HEK293 (cell line): ENCODE measurements around the gene LAMB1.

Source experiments
- CTCF ChIA-PET: fragments of 350-600 bp; formaldehyde crosslinking; extraction: SDS; loops from one replicate; lab custom pipeline; 2021; ENCODE audit warnings: antibody characterized with exemption; lab: Yijun Ruan, JAX
- POLR2A ChIA-PET: fragments of 300-600 bp; formaldehyde crosslinking; extraction: SDS; loops from one replicate; lab custom pipeline; 2020; ENCODE audit warnings: antibody characterized with exemption, inconsistent platforms; lab: Yijun Ruan, JAX
- H3K27ac ChIP-seq: fragments of 200-500 bp; sonication (Bioruptor generic); 2 replicates; pipeline ENCODE4 v1.5.1; 2014; ENCODE audit warnings: low read depth, low read length, control low read depth, inconsistent platforms; ENCODE audit errors: extremely low read depth
- H3K36me3 ChIP-seq, 2 experiments: fragments of 200-500 bp in 1 of 2; sonication (Bioruptor generic) in 1 of 2; 1 replicate in 1 of 2; 2 replicates in 1 of 2; pipeline ENCODE4 v1.5.1; 2014 to 2017; ENCODE audit warnings: inconsistent platforms in 2 of 2, low read length in 2 of 2; ENCODE audit not compliant: control insufficient read depth in 2 of 2, insufficient read depth in 1 of 2
- H3K4me1 ChIP-seq: fragments of 200-500 bp; sonication (Bioruptor generic); 2 replicates; pipeline ENCODE4 v1.5.1; 2014; ENCODE audit warnings: mild to moderate bottlenecking, low read length, inconsistent platforms; ENCODE audit not compliant: control insufficient read depth, insufficient read depth
- H3K4me3 ChIP-seq: 2 replicates; pipeline ENCODE4 v1.5.1; 2011; ENCODE audit warnings: low read depth, mild to moderate bottlenecking, control low read depth, low read length, moderate library complexity
- H3K9me3 ChIP-seq: fragments of 200-500 bp; sonication (Bioruptor generic); 2 replicates; pipeline ENCODE4 v1.5.1; 2014; ENCODE audit warnings: low read depth, low read length, inconsistent platforms; ENCODE audit not compliant: control insufficient read depth, insufficient read depth
- REPIN1 ChIP-seq: fragments of 450-650 bp; formaldehyde crosslinking; IDR thresholded peaks from 2 replicates; pipeline ENCODE4 v1.5.1; 2017; ENCODE audit warnings: missing biosample characterization, missing genetic modification characterization, low read depth
- TSHZ1 ChIP-seq: fragments of 450-650 bp; formaldehyde crosslinking; IDR thresholded peaks from 2 replicates; pipeline ENCODE4 v1.5.1; 2016; ENCODE audit warnings: missing biosample characterization, missing genetic modification characterization, borderline replicate concordance
- ZEB2 ChIP-seq: fragments of 450-650 bp; formaldehyde crosslinking; IDR thresholded peaks from 2 replicates; pipeline ENCODE4 v1.5.1; 2016; ENCODE audit warnings: missing biosample characterization, missing genetic modification characterization
- ZNF112 ChIP-seq: fragments of 450-650 bp; formaldehyde crosslinking; IDR thresholded peaks from 2 replicates; pipeline ENCODE4 v1.5.0; 2017; ENCODE audit warnings: missing biosample characterization, missing genetic modification characterization
- ZNF140 ChIP-seq: fragments of 450-650 bp; formaldehyde crosslinking; IDR thresholded peaks from 2 replicates; pipeline ENCODE4 v1.5.1; 2016; ENCODE audit warnings: missing biosample characterization, missing genetic modification characterization
- ZNF146 ChIP-seq: fragments of 450-650 bp; formaldehyde crosslinking; IDR thresholded peaks from 2 replicates; pipeline ENCODE4 v1.5.1; 2016; ENCODE audit warnings: missing biosample characterization, missing genetic modification characterization
- ZNF169 ChIP-seq: fragments of 450-650 bp; formaldehyde crosslinking; IDR thresholded peaks from 2 replicates; pipeline ENCODE4 v1.5.1; 2016; ENCODE audit warnings: missing biosample characterization, missing genetic modification characterization
- ZNF2 ChIP-seq: fragments of 450-650 bp; formaldehyde crosslinking; IDR thresholded peaks from 2 replicates; pipeline ENCODE4 v1.5.1; 2016; ENCODE audit warnings: missing biosample characterization, missing genetic modification characterization
- ZNF211 ChIP-seq: fragments of 450-650 bp; formaldehyde crosslinking; IDR thresholded peaks from 2 replicates; pipeline ENCODE4 v1.5.1; 2016; ENCODE audit warnings: low read depth, missing biosample characterization, missing genetic modification characterization
- ZNF335 ChIP-seq: fragments of 450-650 bp; formaldehyde crosslinking; conservative IDR thresholded peaks from 2 replicates; pipeline ENCODE4 v1.5.1; 2016; ENCODE audit warnings: missing biosample characterization, missing genetic modification characterization
- ZNF341 ChIP-seq: fragments of 450-650 bp; formaldehyde crosslinking; IDR thresholded peaks from 2 replicates; pipeline ENCODE4; 2016; ENCODE audit warnings: low read depth, missing biosample characterization, missing genetic modification characterization
- ZNF530 ChIP-seq: fragments of 450-650 bp; formaldehyde crosslinking; IDR thresholded peaks from 2 replicates; pipeline ENCODE4 v1.5.1; 2016; ENCODE audit warnings: low read depth, missing biosample characterization, missing genetic modification characterization
- ZNF664 ChIP-seq: fragments of 450-650 bp; formaldehyde crosslinking; IDR thresholded peaks from 2 replicates; pipeline ENCODE4 v1.5.1; 2016; ENCODE audit warnings: missing biosample characterization, missing genetic modification characterization
- ZSCAN23 ChIP-seq: fragments of 450-650 bp; formaldehyde crosslinking; IDR thresholded peaks from 2 replicates; pipeline ENCODE4 v1.5.1; 2016; ENCODE audit warnings: missing biosample characterization, missing genetic modification characterization
- TF ChIP-seq, protein P1 (sequence below): fragments of 450-650 bp; IDR thresholded peaks from 2 replicates; pipeline ENCODE4 v1.5.1; 2018; ENCODE audit warnings: missing biosample characterization, mild to moderate bottlenecking, missing genetic modification characterization
- TF ChIP-seq, protein P2 (sequence below): sonication (generic); formaldehyde crosslinking; IDR thresholded peaks from 2 replicates; pipeline ENCODE4 v1.8.1; 2022; ENCODE audit warnings: mild to moderate bottlenecking, moderate library complexity, missing genetic modification reagents
- TF ChIP-seq, protein P3 (sequence below): fragments of 450-650 bp; formaldehyde crosslinking; IDR thresholded peaks from 2 replicates; pipeline ENCODE4 v1.5.1; 2016; ENCODE audit warnings: missing biosample characterization, missing genetic modification characterization

The LAMB1 gene

DNA sequence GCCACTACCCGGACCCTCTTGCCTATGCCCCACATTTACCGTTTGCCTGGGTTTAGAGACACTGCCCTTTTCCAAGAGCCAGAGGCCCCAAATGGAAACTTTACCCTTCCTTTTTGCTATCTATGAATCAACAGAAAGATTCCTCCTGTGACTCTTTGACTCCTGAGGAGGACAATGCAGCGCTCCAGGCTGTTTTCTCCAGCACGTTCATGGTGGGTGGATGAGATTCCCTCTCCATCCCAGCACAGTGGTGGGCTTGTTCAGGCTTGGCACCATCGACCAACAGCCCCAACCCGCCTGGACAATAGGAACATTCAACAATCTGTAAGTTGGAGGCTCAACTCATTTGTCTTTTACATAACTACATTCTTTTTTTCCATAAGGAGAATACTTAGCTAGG, 56.1 kb downstream of the LAMB1 start (continued):
- TF ChIP-seq, protein P1, sequence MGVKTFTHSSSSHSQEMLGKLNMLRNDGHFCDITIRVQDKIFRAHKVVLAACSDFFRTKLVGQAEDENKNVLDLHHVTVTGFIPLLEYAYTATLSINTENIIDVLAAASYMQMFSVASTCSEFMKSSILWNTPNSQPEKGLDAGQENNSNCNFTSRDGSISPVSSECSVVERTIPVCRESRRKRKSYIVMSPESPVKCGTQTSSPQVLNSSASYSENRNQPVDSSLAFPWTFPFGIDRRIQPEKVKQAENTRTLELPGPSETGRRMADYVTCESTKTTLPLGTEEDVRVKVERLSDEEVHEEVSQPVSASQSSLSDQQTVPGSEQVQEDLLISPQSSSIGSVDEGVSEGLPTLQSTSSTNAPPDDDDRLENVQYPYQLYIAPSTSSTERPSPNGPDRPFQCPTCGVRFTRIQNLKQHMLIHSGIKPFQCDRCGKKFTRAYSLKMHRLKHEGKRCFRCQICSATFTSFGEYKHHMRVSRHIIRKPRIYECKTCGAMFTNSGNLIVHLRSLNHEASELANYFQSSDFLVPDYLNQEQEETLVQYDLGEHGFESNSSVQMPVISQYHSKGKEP (tag by site-specific recombination) = no peak
- TF ChIP-seq ZNF169 (tag by site-specific recombination) = no peak

- H3K4me1 ChIP-seq = peaks cover 2% of the 10 kb centered on the region; the same call in 1 of the 2 replicates
- peaks cover 8 to 35% of the 10 kb centered on the region in 2 experiments for H3K36me3 ChIP-seq
- TF ChIP-seq ZNF140 (tag by site-specific recombination) = no peak
- TF ChIP-seq, protein P2, sequence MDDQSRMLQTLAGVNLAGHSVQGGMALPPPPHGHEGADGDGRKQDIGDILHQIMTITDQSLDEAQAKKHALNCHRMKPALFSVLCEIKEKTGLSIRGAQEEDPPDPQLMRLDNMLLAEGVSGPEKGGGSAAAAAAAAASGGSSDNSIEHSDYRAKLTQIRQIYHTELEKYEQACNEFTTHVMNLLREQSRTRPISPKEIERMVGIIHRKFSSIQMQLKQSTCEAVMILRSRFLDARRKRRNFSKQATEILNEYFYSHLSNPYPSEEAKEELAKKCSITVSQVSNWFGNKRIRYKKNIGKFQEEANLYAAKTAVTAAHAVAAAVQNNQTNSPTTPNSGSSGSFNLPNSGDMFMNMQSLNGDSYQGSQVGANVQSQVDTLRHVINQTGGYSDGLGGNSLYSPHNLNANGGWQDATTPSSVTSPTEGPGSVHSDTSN = no peak
- TF ChIP-seq ZEB2 (tag by site-specific recombination) = no peak
- no peak for TF ChIP-seq ZNF112
- no peak for TF ChIP-seq REPIN1
- TF ChIP-seq, protein P3, sequence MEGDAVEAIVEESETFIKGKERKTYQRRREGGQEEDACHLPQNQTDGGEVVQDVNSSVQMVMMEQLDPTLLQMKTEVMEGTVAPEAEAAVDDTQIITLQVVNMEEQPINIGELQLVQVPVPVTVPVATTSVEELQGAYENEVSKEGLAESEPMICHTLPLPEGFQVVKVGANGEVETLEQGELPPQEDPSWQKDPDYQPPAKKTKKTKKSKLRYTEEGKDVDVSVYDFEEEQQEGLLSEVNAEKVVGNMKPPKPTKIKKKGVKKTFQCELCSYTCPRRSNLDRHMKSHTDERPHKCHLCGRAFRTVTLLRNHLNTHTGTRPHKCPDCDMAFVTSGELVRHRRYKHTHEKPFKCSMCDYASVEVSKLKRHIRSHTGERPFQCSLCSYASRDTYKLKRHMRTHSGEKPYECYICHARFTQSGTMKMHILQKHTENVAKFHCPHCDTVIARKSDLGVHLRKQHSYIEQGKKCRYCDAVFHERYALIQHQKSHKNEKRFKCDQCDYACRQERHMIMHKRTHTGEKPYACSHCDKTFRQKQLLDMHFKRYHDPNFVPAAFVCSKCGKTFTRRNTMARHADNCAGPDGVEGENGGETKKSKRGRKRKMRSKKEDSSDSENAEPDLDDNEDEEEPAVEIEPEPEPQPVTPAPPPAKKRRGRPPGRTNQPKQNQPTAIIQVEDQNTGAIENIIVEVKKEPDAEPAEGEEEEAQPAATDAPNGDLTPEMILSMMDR (tag by site-specific recombination) = no peak
- no peak for TF ChIP-seq ZNF2
- TF ChIP-seq TSHZ1 = no peak
- no peak for TF ChIP-seq ZNF146
- no peak for TF ChIP-seq ZNF664 (tag by site-specific recombination)
- no peak for TF ChIP-seq ZNF530
- TF ChIP-seq ZSCAN23 (tag by site-specific recombination) = no peak
- TF ChIP-seq, all 188 proteins: peak for 0
- Histone ChIP-seq H3K27ac (no peak overlapping the region), H3K4me3 (no peak overlapping the region), H3K9me3 (no peaks in the 10 kb centered on the region)
- CTCF ChIA-PET = interaction anchor here (0.7 kb wide), 1 partner anchor 53 kb away, joined by 3 read pairs; no protein-coding TSS in a partner anchor
- POLR2A ChIA-PET = no interaction called here
These were observed 56.5 kb downstream of the LAMB1 start for GRCh38 chr7:107946451-107946850.

DNA sequence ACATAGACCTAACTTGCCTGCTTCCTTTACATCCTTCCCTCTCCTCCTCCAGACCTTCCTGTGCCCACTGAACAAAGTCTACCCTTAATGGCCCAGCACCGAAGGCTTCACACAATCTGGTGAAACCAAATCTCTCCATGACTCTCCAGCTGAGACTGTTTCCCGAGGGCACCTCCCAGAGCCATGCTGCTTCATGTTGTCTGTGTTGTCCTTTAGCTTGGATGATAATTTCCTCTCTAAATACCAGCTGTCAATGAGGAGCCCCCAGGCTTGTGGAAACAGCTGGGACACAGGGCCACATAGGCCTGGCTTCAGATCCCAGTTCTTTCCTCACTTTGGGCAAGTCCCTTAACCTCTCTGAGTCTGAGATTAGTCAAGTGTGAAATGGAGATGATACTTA, 57.6 kb downstream of the LAMB1 start:
- POLR2A ChIA-PET = no interaction called here
- H3K4me3 ChIP-seq = no peak overlapping the region
- CTCF ChIA-PET = no interaction called here
- peaks cover 8 to 33% of the 10 kb centered on the region in 2 experiments for H3K36me3 ChIP-seq
- TF ChIP-seq ZNF335 (no peak), ZNF341 (tag by site-specific recombination) (no peak), ZNF211 (no peak)
- H3K27ac ChIP-seq = no peak overlapping the region
- H3K4me1 ChIP-seq = peaks cover 2% of the 10 kb centered on the region; the same call in 1 of the 2 replicates
- H3K9me3 ChIP-seq = no peaks in the 10 kb centered on the region
